Keratinocyte (primary cell): ENCODE data around the gene INHBE. TPM values are rescaled to one million over a fixed set of nuclear protein-coding genes. Genes with fewer than 3 reads are reported as not detected.
A peak's percentile ranks its signal among the peaks of the same experiment; 100 is the strongest.

ENCODE experiments used
- DNase-seq: peaks from one replicate; pipeline ENCODE4 v3.0.0-alpha.2; 2011; ENCODE audit warnings: low read depth, missing footprints, low spot score
- FAIRE-seq: peaks from 2 replicates; lab custom pipeline; 2011; peaks lifted over from hg19 to GRCh38; lab: Jason Lieb, UNC
- H2AFZ ChIP-seq: 2 replicates; pipeline ENCODE4 v1.6.0; 2012; ENCODE audit warnings: low read length, control low read depth, inconsistent platforms; ENCODE audit not compliant: control insufficient read depth
- H3K27ac ChIP-seq: 2 replicates; pipeline ENCODE4 v1.5.1; 2011; ENCODE audit warnings: low read length; ENCODE audit not compliant: control insufficient read depth, insufficient read depth
- H3K27me3 ChIP-seq: 3 replicates; pipeline ENCODE4 v1.6.0; 2011; ENCODE audit warnings: low read length; ENCODE audit not compliant: control insufficient read depth, insufficient read depth; ENCODE audit errors: extremely low read depth
- H3K36me3 ChIP-seq, 2 experiments: 2 replicates in 1 of 2; 3 replicates in 1 of 2; pipeline ENCODE4 v1.5.1; 2011; ENCODE audit warnings: low read length in 2 of 2, mild to moderate bottlenecking in 1 of 2; ENCODE audit not compliant: control insufficient read depth in 2 of 2, insufficient read depth in 2 of 2; ENCODE audit errors: extremely low read depth in 1 of 2
- H3K4me1 ChIP-seq: 3 replicates; pipeline ENCODE4 v1.5.1; 2011; ENCODE audit warnings: low read length; ENCODE audit not compliant: control insufficient read depth, insufficient read depth; ENCODE audit errors: extremely low read depth
- H3K4me2 ChIP-seq: 3 replicates; pipeline ENCODE4 v1.6.0; 2011; ENCODE audit warnings: low read depth, low read length; ENCODE audit not compliant: control insufficient read depth, insufficient read depth; ENCODE audit errors: extremely low read depth
- H3K4me3 ChIP-seq, 3 experiments: fragments of 200-600 bp in 1 of 3; sonication (generic) in 1 of 3; 2 replicates in 2 of 3; 3 replicates in 1 of 3; pipeline ENCODE4 v1.5.1; 2011 to 2016; ENCODE audit warnings: low read length in 3 of 3, mild to moderate bottlenecking in 3 of 3, control low read depth in 2 of 3, inconsistent platforms in 1 of 3, low read depth in 1 of 3, mixed read lengths in 1 of 3, mixed run types in 1 of 3, moderate library complexity in 1 of 3; ENCODE audit not compliant: control insufficient read depth in 2 of 3, insufficient read depth in 2 of 3; ENCODE audit errors: extremely low read depth in 1 of 3
- H3K79me2 ChIP-seq: 2 replicates; pipeline ENCODE4 v1.6.0; 2012; ENCODE audit warnings: low read length; ENCODE audit not compliant: control insufficient read depth, insufficient read depth
- H3K9ac ChIP-seq: 3 replicates; pipeline ENCODE4 v1.6.0; 2011; ENCODE audit warnings: low read length; ENCODE audit not compliant: control insufficient read depth, insufficient read depth; ENCODE audit errors: extremely low read depth
- H3K9me1 ChIP-seq: 3 replicates; pipeline ENCODE4 v1.6.0; 2011; ENCODE audit warnings: low read length; ENCODE audit not compliant: control insufficient read depth, insufficient read depth; ENCODE audit errors: extremely low read depth
- H3K9me3 ChIP-seq: 2 replicates; pipeline ENCODE4 v1.5.1; 2012; ENCODE audit warnings: low read depth, low read length; ENCODE audit not compliant: control insufficient read depth
- H4K20me1 ChIP-seq: 3 replicates; pipeline ENCODE4 v1.6.0; 2011; ENCODE audit warnings: low read length; ENCODE audit not compliant: control insufficient read depth, insufficient read depth; ENCODE audit errors: extremely low read depth
- CTCF ChIP-seq, 3 experiments: IDR thresholded peaks in 1 of 3; conservative IDR thresholded peaks in 1 of 3; optimal IDR thresholded peaks in 1 of 3; 2 replicates in 2 of 3; 3 replicates in 1 of 3; pipeline versions ENCODE3 to v1.5.1; 2011; ENCODE audit warnings: low read length in 3 of 3, mild to moderate bottlenecking in 3 of 3, moderate library complexity in 2 of 3, control low read depth in 1 of 3, inconsistent platforms in 1 of 3; ENCODE audit not compliant: insufficient read depth in 2 of 3; ENCODE audit errors: extremely low read depth in 1 of 3
- EZH2 ChIP-seq: IDR thresholded peaks from one replicate; pipeline ENCODE4 v1.6.1; 2012; ENCODE audit warnings: inconsistent platforms, mild to moderate bottlenecking, low read length, moderate library complexity
- dilution Hi-C: fragments of 300-500 bp; cut with MboI; formaldehyde crosslinking; loops from one replicate; pipeline ENCODE4 v1.7.0; 2020; ENCODE audit warnings: low sequenced_read_pairs; ENCODE audit not compliant: extremely low pct_ligation_motif_present
- polyA plus RNA-seq, 5 experiments: library from polyadenylated mRNA; depleted of rRNA in 3 of 5; stranded (reverse) in 3 of 5; stranded (forward) in 1 of 5; unstranded in 1 of 5; fragments of >200 nt; gene quantifications; 1 replicate in 1 of 5; 2 replicates in 3 of 5; 3 replicates in 1 of 5; pipeline versions ENCODE4 v1.2.1 to v1.2.3, GENCODE V29; 2011 to 2012; ENCODE audit warnings: missing spikeins in 2 of 5, low read depth in 1 of 5, low replicate concordance in 1 of 5

INHBE gene
- polyA plus RNA-seq, 1 donor (not counting 4 experiments of a cell fraction or from before 2014, with no cell fraction given) = not detected

GRCh38 chr12:57460841-57461275 is 5.8 kb downstream of the INHBE start:
- Histone ChIP-seq H3K79me2 (no peaks in the 10 kb centered on the region), H3K4me1 (peaks cover 40% of the 10 kb centered on the region), H3K36me3 (no peaks in the 10 kb centered on the region), H3K9me1 (no peaks in the 10 kb centered on the region), H3K27ac (no peak overlapping the region), H3K4me2 (peak overlapping the region; percentile 97), H3K9ac (no peak overlapping the region), H2AFZ (no peak overlapping the region), H3K9me3 (no peaks in the 10 kb centered on the region), H3K4me3 (peak overlapping the region; percentile 16 to 96 (median 61)), H3K27me3 (peaks cover 18% of the 10 kb centered on the region), H4K20me1 (no peaks in the 10 kb centered on the region)
- no peak for FAIRE-seq
- dilution Hi-C loops = no loop called here
- DNase-seq = no peak
- TF ChIP-seq CTCF (optimal IDR thresholded peaks at IDR 0.05 in 1 of 3, IDR thresholded peaks at IDR 0.05 in 1 of 3, conservative IDR thresholded peaks at IDR 0.05 in 1 of 3; ENCODE audit: extremely low read depth in 1 of 3, insufficient read depth in 2 of 3, low read length in 3 of 3) (no peak), EZH2 (no peak)

- peak; percentile 33 for DNase-seq
- Histone ChIP-seq H4K20me1 (no peaks in the 10 kb centered on the region), H3K36me3 (no peaks in the 10 kb centered on the region), H3K79me2 (no peaks in the 10 kb centered on the region), H3K27me3 (peaks cover 22% of the 10 kb centered on the region), H3K4me2 (peak overlapping the region; percentile 97), H3K9me3 (no peaks in the 10 kb centered on the region), H2AFZ (peak overlapping the region; percentile 81), H3K4me1 (peaks cover 35% of the 10 kb centered on the region), H3K9ac (peak overlapping the region; percentile 76), H3K27ac (peak overlapping the region; percentile 36), H3K4me3 (peak overlapping the region; percentile 61 to 96 (median 86)), H3K9me1 (no peaks in the 10 kb centered on the region)
- dilution Hi-C loops = no loop called here
- TF ChIP-seq EZH2 = no peak
- TF ChIP-seq CTCF (optimal IDR thresholded peaks at IDR 0.05 in 1 of 3, IDR thresholded peaks at IDR 0.05 in 1 of 3, conservative IDR thresholded peaks at IDR 0.05 in 1 of 3; ENCODE audit: extremely low read depth in 1 of 3, insufficient read depth in 2 of 3, low read length in 3 of 3) = no peak
- FAIRE-seq = no peak
Observed at GRCh38 chr12:57461276-57461916, 6.3 kb downstream of the INHBE start.
